Activated CD4-positive, alpha-beta memory T cell treated with anti-CD3 and anti-CD28 coated beads, Interleukin-2, amount 10 ng/mL, durations not matched to agents 7 days and 5 days (primary cell): Measurements from ENCODE around the gene TTC39C. TPM values are rescaled to one million over a fixed set of nuclear protein-coding genes. Genes with fewer than 3 reads are reported as not detected.
A peak's percentile ranks its signal among the peaks of the same experiment; 100 is the strongest.

Source experiments
- CTCF ChIA-PET: fragments of 350-600 bp; sonication (Branson Sonifier 250); formaldehyde crosslinking; loops from one replicate; lab custom pipeline; 2021; ENCODE audit warnings: antibody characterized with exemption, inconsistent platforms; lab: Charles Lee
- POLR2A ChIA-PET: fragments of 350-600 bp; sonication (Branson Sonifier 250); formaldehyde crosslinking; loops from one replicate; lab custom pipeline; 2021; ENCODE audit warnings: antibody characterized with exemption; lab: Charles Lee
- DNase-seq: peaks from one replicate; pipeline ENCODE4 v3.0.0-alpha.2; 2020
- H3K27ac Mint-ChIP-seq: one replicate; pipeline ENCODE4 v1.8.0; 2021; ENCODE audit warnings: mild to moderate bottlenecking, mixed read lengths
- H3K27me3 Mint-ChIP-seq: one replicate; pipeline ENCODE4 v1.8.0; 2021; ENCODE audit warnings: mixed read lengths
- H3K36me3 Mint-ChIP-seq: one replicate; pipeline ENCODE4 v1.8.0; 2021; ENCODE audit warnings: low read depth, mixed read lengths
- H3K4me1 Mint-ChIP-seq: one replicate; pipeline ENCODE4 v1.8.0; 2021; ENCODE audit warnings: mixed read lengths
- H3K4me3 Mint-ChIP-seq: one replicate; pipeline ENCODE4 v1.8.0; 2021; ENCODE audit warnings: mild to moderate bottlenecking, mixed read lengths
- H3K9me3 Mint-ChIP-seq: one replicate; pipeline ENCODE4 v1.8.0; 2021; ENCODE audit warnings: mixed read lengths
- total RNA-seq, 2 experiments: library from RNA; stranded (reverse); gene quantifications; one replicate each; pipeline ENCODE4 v1.2.3, GENCODE V29; 2021

TTC39C gene
- total RNA-seq, 2 experiments from 2014 or later: 94.0 to 94.4 TPM

- ChIA-PET CTCF (interaction anchor here (0.9 kb wide), 1 partner anchor 9 kb away, joined by 4 read pairs; no protein-coding TSS in a partner anchor), POLR2A (interaction anchor here (1.0 to 2.2 kb wide), 3 partner anchors 21 to 33 kb away, joined by 3 to 6 read pairs (median 4); no protein-coding TSS in a partner anchor)
Measured at GRCh38 chr18:23977719-23978483, 36.7 kb upstream of the TTC39C start.

GRCh38 chr18:23981369-23981980 lies 33.1 kb upstream of the TTC39C start:
- peaks cover 9% of the 10 kb centered on the region for H3K27me3 Mint-ChIP-seq
- H3K27ac Mint-ChIP-seq: no peak overlapping the region
- ChIA-PET CTCF (no interaction called here), POLR2A (no interaction called here)
- H3K9me3 Mint-ChIP-seq: peaks cover 16% of the 10 kb centered on the region
- H3K36me3 Mint-ChIP-seq: peaks cover 25% of the 10 kb centered on the region
- DNase-seq: no peak
- peaks cover 18% of the 10 kb centered on the region for H3K4me1 Mint-ChIP-seq
- H3K4me3 Mint-ChIP-seq: no peak overlapping the region

More at GRCh38 chr18:23977719-23978483, 36.7 kb upstream of the TTC39C start:
- peaks cover 19% of the 10 kb centered on the region for H3K27me3 Mint-ChIP-seq
- no peak overlapping the region for H3K27ac Mint-ChIP-seq
- peaks cover 14% of the 10 kb centered on the region for H3K9me3 Mint-ChIP-seq
- no peak overlapping the region for H3K4me3 Mint-ChIP-seq
- peaks cover 18% of the 10 kb centered on the region for H3K4me1 Mint-ChIP-seq
- peaks cover 32% of the 10 kb centered on the region for H3K36me3 Mint-ChIP-seq
- no peak for DNase-seq

- peaks cover 21% of the 10 kb centered on the region for H3K36me3 Mint-ChIP-seq
- ChIA-PET CTCF (no interaction called here), POLR2A (no interaction called here)
- peaks cover 23% of the 10 kb centered on the region for H3K4me1 Mint-ChIP-seq
- H3K27me3 Mint-ChIP-seq: peaks cover 3% of the 10 kb centered on the region
- H3K4me3 Mint-ChIP-seq: no peak overlapping the region
- H3K9me3 Mint-ChIP-seq: peaks cover 8% of the 10 kb centered on the region
- DNase-seq: no peak
- H3K27ac Mint-ChIP-seq: no peak overlapping the region
Measured at GRCh38 chr18:23982155-23983079, 32.1 kb upstream of the TTC39C start.

GRCh38 chr18:23983112-23983511 lies 31.4 kb upstream of the TTC39C start:
- CTCF ChIA-PET: no interaction called here
- H3K27me3 Mint-ChIP-seq: peaks cover 3% of the 10 kb centered on the region
- H3K9me3 Mint-ChIP-seq: peaks cover 9% of the 10 kb centered on the region
- POLR2A ChIA-PET: no interaction called here
- H3K4me3 Mint-ChIP-seq: no peak overlapping the region
- no peak for DNase-seq
- peaks cover 21% of the 10 kb centered on the region for H3K36me3 Mint-ChIP-seq
- peaks cover 19% of the 10 kb centered on the region for H3K4me1 Mint-ChIP-seq
- no peak overlapping the region for H3K27ac Mint-ChIP-seq

- no peak for DNase-seq
- no peak overlapping the region for H3K27ac Mint-ChIP-seq
- H3K27me3 Mint-ChIP-seq: peaks cover 2% of the 10 kb centered on the region
- CTCF ChIA-PET: no interaction called here
- no peak overlapping the region for H3K4me3 Mint-ChIP-seq
- POLR2A ChIA-PET: no interaction called here
- peaks cover 25% of the 10 kb centered on the region for H3K36me3 Mint-ChIP-seq
- H3K9me3 Mint-ChIP-seq: peaks cover 9% of the 10 kb centered on the region
- peaks cover 37% of the 10 kb centered on the region for H3K4me1 Mint-ChIP-seq
Measured at GRCh38 chr18:23986600-23987359, 27.8 kb upstream of the TTC39C start.

GRCh38 chr18:23990474-23991410 lies 23.8 kb upstream of the TTC39C start:
- peaks cover 2% of the 10 kb centered on the region for H3K27me3 Mint-ChIP-seq
- ChIA-PET POLR2A (interaction anchor here (1.3 to 2.8 kb wide), 2 partner anchors 10 to 20 kb away, joined by 6 to 19 read pairs; no protein-coding TSS in a partner anchor), CTCF (no interaction called here)
- no peak overlapping the region for H3K27ac Mint-ChIP-seq
- H3K36me3 Mint-ChIP-seq: peaks cover 22% of the 10 kb centered on the region
- peaks cover 6% of the 10 kb centered on the region for H3K9me3 Mint-ChIP-seq
- no peak overlapping the region for H3K4me3 Mint-ChIP-seq
- DNase-seq: no peak
- peaks cover 67% of the 10 kb centered on the region for H3K4me1 Mint-ChIP-seq

- peaks cover 2% of the 10 kb centered on the region for H3K9me3 Mint-ChIP-seq
- H3K36me3 Mint-ChIP-seq: peaks cover 16% of the 10 kb centered on the region
- peak overlapping the region; percentile 85 for H3K27ac Mint-ChIP-seq
- peaks cover 59% of the 10 kb centered on the region for H3K4me1 Mint-ChIP-seq
- peak; percentile 53 for DNase-seq
- H3K27me3 Mint-ChIP-seq: peaks cover 2% of the 10 kb centered on the region
- POLR2A ChIA-PET: interaction anchor here (0.7 to 4.1 kb wide), 11 partner anchors 8 to 164 kb away, joined by 3 to 37 read pairs (median 5); partner anchors contain the start of gene TTC39C
- H3K4me3 Mint-ChIP-seq: peak overlapping the region; percentile 68
- CTCF ChIA-PET: interaction anchor here (0.5 to 1.6 kb wide), 2 partner anchors 84 to 1277 kb away, joined by 4 read pairs; no protein-coding TSS in a partner anchor
Measured at GRCh38 chr18:23992089-23992940, 22.2 kb upstream of the TTC39C start.

- no peak for DNase-seq
- Mint-ChIP-seq H3K27ac (peak overlapping the region; percentile 85), H3K4me1 (peaks cover 56% of the 10 kb centered on the region), H3K27me3 (peaks cover 2% of the 10 kb centered on the region), H3K36me3 (peaks cover 13% of the 10 kb centered on the region), H3K9me3 (peaks cover 2% of the 10 kb centered on the region), H3K4me3 (peak overlapping the region; percentile 68)
- ChIA-PET CTCF (interaction anchor here (0.5 to 1.6 kb wide), 3 partner anchors 74 to 1276 kb away, joined by 3 to 4 read pairs (median 4); no protein-coding TSS in a partner anchor), POLR2A (interaction anchor here (0.7 to 4.1 kb wide), 11 partner anchors 7 to 164 kb away, joined by 3 to 37 read pairs (median 5); partner anchors contain the start of gene TTC39C)
Measured at GRCh38 chr18:23992941-23993280, 21.6 kb upstream of the TTC39C start.

- no peaks in the 10 kb centered on the region for H3K9me3 Mint-ChIP-seq
- peaks cover 2% of the 10 kb centered on the region for H3K27me3 Mint-ChIP-seq
- H3K4me3 Mint-ChIP-seq: peak overlapping the region; percentile 59
- H3K4me1 Mint-ChIP-seq: peaks cover 65% of the 10 kb centered on the region
- DNase-seq: no peak
- CTCF ChIA-PET: interaction anchor here (0.6 to 1.3 kb wide), 2 partner anchors 76 to 134 kb away, joined by 3 read pairs; no protein-coding TSS in a partner anchor
- H3K27ac Mint-ChIP-seq: peak overlapping the region; percentile 64
- H3K36me3 Mint-ChIP-seq: peaks cover 10% of the 10 kb centered on the region
- POLR2A ChIA-PET: interaction anchor here (0.6 to 4.1 kb wide), 6 partner anchors 15 to 331 kb away, joined by 3 to 37 read pairs (median 5); partner anchors contain the start of gene TTC39C
Measured at GRCh38 chr18:23994361-23994902, 20.1 kb upstream of the TTC39C start.

GRCh38 chr18:23995180-23995579 lies 19.4 kb upstream of the TTC39C start:
- DNase-seq: no peak
- Mint-ChIP-seq H3K4me1 (peaks cover 66% of the 10 kb centered on the region), H3K36me3 (peaks cover 8% of the 10 kb centered on the region), H3K9me3 (no peaks in the 10 kb centered on the region), H3K27ac (no peak overlapping the region), H3K27me3 (peaks cover 2% of the 10 kb centered on the region), H3K4me3 (no peak overlapping the region)
- ChIA-PET POLR2A (interaction anchor here (0.9 to 4.1 kb wide), 3 partner anchors 14 to 27 kb away, joined by 3 to 37 read pairs (median 3); partner anchors contain the start of gene TTC39C), CTCF (no interaction called here)
